ENCODE results near the gene ITPR2. TPM values are rescaled to one million over a fixed set of nuclear protein-coding genes. Genes with fewer than 3 reads are reported as not detected.
A peak's percentile ranks its signal among the peaks of the same experiment; 100 is the strongest.

ITPR2 gene
- polyA plus RNA-seq, 1 experiment, result 3.5 TPM

DNA sequence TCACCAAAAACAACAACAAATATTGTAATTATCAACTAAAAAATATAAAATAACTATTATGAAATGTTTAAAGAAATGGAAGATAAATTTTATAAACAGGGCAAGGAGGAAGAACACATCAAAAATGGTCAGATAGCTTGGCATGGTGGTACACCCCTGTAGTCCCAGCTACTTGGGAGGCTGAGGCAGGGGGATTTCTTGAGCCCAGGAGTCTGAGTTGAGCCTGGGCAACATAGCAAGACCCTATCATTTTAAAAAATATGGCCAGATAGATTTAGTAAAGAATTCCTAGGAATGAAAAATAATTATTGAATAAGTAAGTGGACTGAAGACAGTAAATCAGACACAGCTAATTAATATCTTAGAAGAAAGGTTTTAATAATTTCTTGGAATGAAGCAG is 32.6 kb downstream of the ITPR2 start:
- H3K36me3 ChIP-seq (ENCODE audit: control insufficient read depth, insufficient read depth, low read length), result no peaks in the 10 kb centered on the region
- ChIA-PET CTCF (interaction anchor here (0.7 to 1.2 kb wide), 2 partner anchors 31 to 45 kb away, joined by 3 to 4 read pairs; no protein-coding TSS in a partner anchor), POLR2A (no interaction called here)
- TF ChIP-seq CTCF (IDR thresholded peaks at IDR 0.05; ENCODE audit: insufficient read depth, low read depth, low read length), result no peak
- no peak overlapping the region for H3K4me3 ChIP-seq (ENCODE audit: low read depth, low read length)
- no peaks in the 10 kb centered on the region for H3K27me3 ChIP-seq (ENCODE audit: control insufficient read depth, insufficient read depth, low read length)
- DNase-seq (ENCODE audit: low read depth), result no peak

DNA sequence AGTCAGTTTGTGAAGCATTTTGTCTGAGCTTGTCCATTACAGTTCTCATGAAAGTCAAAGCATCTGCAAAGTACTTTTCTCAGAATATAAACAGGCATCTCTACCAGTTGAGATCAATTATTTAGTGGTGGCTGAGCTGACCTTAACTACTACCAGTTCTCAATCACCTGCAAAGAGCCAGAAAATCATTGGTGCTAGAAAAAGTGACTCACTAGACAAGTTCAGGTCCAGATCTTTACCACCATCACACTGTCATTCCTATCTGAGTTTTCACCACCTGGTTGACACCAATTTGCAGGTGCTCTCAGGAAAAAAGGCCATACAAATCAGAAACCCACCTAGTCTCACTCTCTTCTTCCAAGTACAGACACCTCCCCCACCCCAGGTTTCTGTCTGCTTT is 33.3 kb downstream of the ITPR2 start:
- ChIA-PET POLR2A (no interaction called here), CTCF (interaction anchor here (1.2 kb wide), 1 partner anchor 46 kb away, joined by 4 read pairs; no protein-coding TSS in a partner anchor)
- Histone ChIP-seq H3K4me3 (ENCODE audit: low read depth, low read length) (no peak overlapping the region), H3K36me3 (ENCODE audit: control insufficient read depth, insufficient read depth, low read length) (no peaks in the 10 kb centered on the region), H3K27me3 (ENCODE audit: control insufficient read depth, insufficient read depth, low read length) (no peaks in the 10 kb centered on the region)
- TF ChIP-seq CTCF (IDR thresholded peaks at IDR 0.05; ENCODE audit: insufficient read depth, low read depth, low read length), result no peak
- no peak for DNase-seq (ENCODE audit: low read depth)

DNA sequence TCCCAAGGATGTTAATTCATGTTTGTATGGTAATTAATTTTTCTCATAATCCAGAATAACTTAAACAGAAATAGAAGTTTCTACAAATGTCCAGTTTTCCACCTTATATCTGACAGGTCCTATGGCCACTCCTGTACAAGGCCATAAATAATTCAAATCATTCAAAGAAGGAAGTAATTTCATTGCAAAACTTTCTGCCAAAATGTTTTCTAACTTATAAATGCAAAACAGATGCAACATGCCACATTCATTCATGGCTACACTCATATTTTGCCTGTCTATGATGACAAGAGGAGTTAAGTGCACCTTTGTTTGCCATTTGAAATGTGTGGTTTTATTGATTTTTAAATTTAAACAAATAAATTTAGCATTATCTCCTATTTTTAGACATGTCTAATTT is 34.4 kb downstream of the ITPR2 start:
- ChIA-PET CTCF (interaction anchor here (0.8 to 1.2 kb wide), 2 partner anchors 10 to 168 kb away, joined by 3 to 4 read pairs; no protein-coding TSS in a partner anchor), POLR2A (interaction anchor here (0.6 kb wide), 1 partner anchor 9 kb away, joined by 4 read pairs; no protein-coding TSS in a partner anchor)
- Histone ChIP-seq H3K36me3 (ENCODE audit: control insufficient read depth, insufficient read depth, low read length) (no peaks in the 10 kb centered on the region), H3K4me3 (ENCODE audit: low read depth, low read length) (no peak overlapping the region), H3K27me3 (ENCODE audit: control insufficient read depth, insufficient read depth, low read length) (no peaks in the 10 kb centered on the region)
- no peak for TF ChIP-seq CTCF (IDR thresholded peaks at IDR 0.05; ENCODE audit: insufficient read depth, low read depth, low read length)
- DNase-seq (ENCODE audit: low read depth), result no peak

DNA sequence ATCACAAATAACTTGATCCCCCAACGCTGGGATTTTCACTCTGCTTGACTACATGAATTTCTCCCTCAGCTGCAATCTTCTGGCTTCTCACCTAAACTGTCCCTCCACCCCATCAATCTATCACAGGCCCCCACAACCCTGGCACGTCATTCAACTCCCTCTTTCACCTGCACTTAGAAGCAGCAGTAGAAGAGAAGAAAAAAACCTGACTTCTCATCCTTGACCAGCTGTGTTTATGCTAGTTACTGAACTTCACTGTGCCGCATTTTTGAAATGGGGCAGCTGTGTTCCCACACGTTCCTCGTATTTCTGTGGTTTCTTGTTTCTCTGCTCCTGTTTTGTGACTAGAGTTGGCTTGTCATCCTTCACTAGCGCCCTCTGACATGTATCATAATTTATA is 35.0 kb downstream of the ITPR2 start:
- POLR2A ChIA-PET, result interaction anchor here (0.6 kb wide), 2 partner anchors 9 to 902 kb away, joined by 4 to 6 read pairs; no protein-coding TSS in a partner anchor
- CTCF ChIA-PET, result interaction anchor here (0.8 to 1.2 kb wide), 3 partner anchors 9 to 167 kb away, joined by 3 to 4 read pairs (median 3); no protein-coding TSS in a partner anchor
- Histone ChIP-seq H3K4me3 (ENCODE audit: low read depth, low read length) (no peak overlapping the region), H3K27me3 (ENCODE audit: control insufficient read depth, insufficient read depth, low read length) (no peaks in the 10 kb centered on the region), H3K36me3 (ENCODE audit: control insufficient read depth, insufficient read depth, low read length) (no peaks in the 10 kb centered on the region)
- peak; percentile 35 for DNase-seq (ENCODE audit: low read depth)
- TF ChIP-seq CTCF (IDR thresholded peaks at IDR 0.05; ENCODE audit: insufficient read depth, low read depth, low read length), result no peak

DNA sequence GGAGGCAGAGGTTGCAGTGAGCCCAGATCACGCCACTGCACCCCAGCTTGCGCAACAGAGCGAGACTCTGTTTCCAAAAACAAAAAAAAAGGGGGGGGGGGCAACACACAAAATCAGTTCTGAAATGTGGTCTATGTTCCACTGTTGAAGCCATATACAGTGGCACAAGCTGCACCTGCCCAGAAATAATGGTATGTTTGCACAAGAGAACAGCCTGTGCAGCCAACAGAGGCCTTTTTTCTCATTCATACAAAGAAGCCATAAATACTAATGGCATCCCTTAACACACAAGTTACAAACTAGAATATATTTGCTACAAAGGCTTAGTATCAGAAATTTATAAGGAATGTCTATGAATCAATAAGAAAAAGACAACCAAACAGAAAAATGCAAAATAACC is 37.1 kb downstream of the ITPR2 start:
- CTCF ChIA-PET, result no interaction called here
- Histone ChIP-seq H3K4me3 (ENCODE audit: low read depth, low read length) (no peak overlapping the region), H3K27me3 (ENCODE audit: control insufficient read depth, insufficient read depth, low read length) (no peaks in the 10 kb centered on the region), H3K36me3 (ENCODE audit: control insufficient read depth, insufficient read depth, low read length) (no peaks in the 10 kb centered on the region)
- no peak for TF ChIP-seq CTCF (IDR thresholded peaks at IDR 0.05; ENCODE audit: insufficient read depth, low read depth, low read length)
- no peak for DNase-seq (ENCODE audit: low read depth)
- POLR2A ChIA-PET, result no interaction called here

Data from BJ (cell line).